ENCODE measurements around the gene SDE2.

GRCh38 chr1:225944387-225944786, 54.8 kb downstream of the SDE2 start:
- TF ChIP-seq CTCF (IDR thresholded peaks at IDR 0.05; ENCODE audit: control extremely low read depth in 1 of 3, insufficient read depth in 1 of 3, low read depth in 1 of 3, low read length in 3 of 3) (no peak), MAX (IDR thresholded peaks at IDR 0.05) (no peak)

Measured in H1 (cell line).